Large intestine (tissue), 3 donors: ENCODE results near the gene CPNE9. TPM values are rescaled to one million over a fixed set of nuclear protein-coding genes. Genes with fewer than 3 reads are reported as not detected.

Source experiments
- DNase-seq, 2 donors: peaks; one replicate each; pipeline versions ENCODE4 v3.0.0 to v3.0.0-alpha.2; 2013
- H3K27ac ChIP-seq: one replicate; pipeline ENCODE4 v1.5.1; 2013; ENCODE audit warnings: low read length
- H3K27me3 ChIP-seq: 2 replicates; pipeline ENCODE4 v1.6.1; 2013; ENCODE audit warnings: low read length; ENCODE audit not compliant: control insufficient read depth, insufficient read depth
- H3K36me3 ChIP-seq: 2 replicates; pipeline ENCODE4 v1.6.1; 2013; ENCODE audit warnings: low read length; ENCODE audit not compliant: control insufficient read depth, insufficient read depth
- H3K4me1 ChIP-seq: one replicate; pipeline ENCODE4 v1.6.1; 2013; ENCODE audit warnings: low read length; ENCODE audit not compliant: control insufficient read depth, insufficient read depth
- H3K4me3 ChIP-seq: one replicate; pipeline ENCODE4 v1.5.1; 2013; ENCODE audit warnings: low read length
- H3K9me3 ChIP-seq: one replicate; pipeline ENCODE4 v1.6.1; 2013; ENCODE audit warnings: mild to moderate bottlenecking, low read depth, low read length, moderate library complexity; ENCODE audit not compliant: control insufficient read depth
- WGBS: methylation state at CpG from one replicate; pipeline ENCODE4 v1.1.5; 2013; ENCODE audit warnings: low lambda C conversion rate; ENCODE audit not compliant: insufficient coverage; 5-methylcytosine and 5-hydroxymethylcytosine counted together
- polyA plus RNA-seq: library from polyadenylated mRNA; unstranded; fragments of 120-200 nt; gene quantifications from one replicate; pipeline ENCODE4 v1.2.1, GENCODE V29; 2013

The CPNE9 gene
- polyA plus RNA-seq, 1 donor = 0.73 TPM

DNA sequence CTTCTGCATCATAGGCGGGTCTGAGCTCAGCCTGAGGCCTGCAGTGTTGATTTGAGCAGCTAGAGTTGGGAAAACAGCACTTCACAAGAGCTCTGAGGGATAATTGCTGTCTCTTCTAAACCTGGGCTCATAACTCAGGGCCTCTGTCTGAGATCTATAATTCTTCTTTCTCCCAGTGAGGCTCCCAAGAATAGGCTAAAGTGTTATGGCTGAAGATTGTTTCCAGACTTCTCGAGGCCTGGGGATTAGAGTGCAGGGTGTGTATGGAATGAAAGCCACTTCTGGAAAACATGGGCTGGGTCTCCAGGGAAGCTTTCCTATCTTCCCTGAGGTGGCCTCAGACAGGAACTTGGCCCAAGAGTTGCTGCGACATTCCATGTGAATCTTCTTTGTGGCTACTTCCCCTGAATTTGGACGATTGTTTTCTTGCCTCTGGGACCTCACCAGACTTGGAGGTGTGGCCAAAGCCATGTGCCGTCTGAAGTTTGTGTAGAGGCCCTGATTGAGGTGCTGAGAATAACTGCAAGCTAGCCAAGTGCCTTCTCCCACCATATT is 27.8 kb upstream of the CPNE9 start:
- Histone ChIP-seq H3K4me1 (peaks cover 21% of the 10 kb centered on the region), H3K4me3 (no peak overlapping the region), H3K27me3 (no peaks in the 10 kb centered on the region), H3K36me3 (peaks cover 89% of the 10 kb centered on the region), H3K9me3 (no peaks in the 10 kb centered on the region), H3K27ac (no peak overlapping the region)
- no peak for DNase-seq
- WGBS = no CpG with 5 or more reads among the region's 5 CpGs

DNA sequence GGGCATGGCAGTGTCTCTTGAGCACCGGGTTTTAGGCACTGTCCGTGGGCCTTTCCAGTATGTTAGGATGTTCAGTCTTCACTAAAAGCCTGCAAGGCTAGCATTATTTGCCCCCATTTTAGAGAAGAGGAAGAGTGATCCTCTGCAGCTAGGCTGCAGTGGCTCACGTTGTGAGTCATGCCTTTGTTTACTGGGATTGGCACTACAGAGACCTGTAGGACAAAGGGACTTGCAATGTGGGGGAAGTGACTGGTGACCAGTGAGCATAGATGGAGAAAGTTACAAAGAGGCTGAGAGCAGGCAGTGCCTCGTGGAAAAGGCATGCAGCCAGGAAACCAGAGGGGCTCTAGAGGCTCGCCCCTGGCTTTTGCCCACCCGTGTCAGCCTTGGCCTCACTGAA is 26.8 kb upstream of the CPNE9 start:
- H3K9me3 ChIP-seq = no peaks in the 10 kb centered on the region
- DNase-seq = no peak
- WGBS = no CpG with 5 or more reads among the region's 6 CpGs
- peaks cover 30% of the 10 kb centered on the region for H3K4me1 ChIP-seq
- no peaks in the 10 kb centered on the region for H3K27me3 ChIP-seq
- H3K27ac ChIP-seq = no peak overlapping the region
- no peak overlapping the region for H3K4me3 ChIP-seq
- peaks cover 86% of the 10 kb centered on the region for H3K36me3 ChIP-seq

- Histone ChIP-seq H3K4me1 (peaks cover 37% of the 10 kb centered on the region), H3K27ac (peak overlapping the region; percentile 64), H3K36me3 (peaks cover 79% of the 10 kb centered on the region), H3K4me3 (no peak overlapping the region), H3K27me3 (no peaks in the 10 kb centered on the region), H3K9me3 (no peaks in the 10 kb centered on the region)
- 80% methylated on average over 1 of the region's 3 CpGs for WGBS
- DNase-seq = no peak
These were observed 25.1 kb upstream of the CPNE9 start for GRCh38 chr3:9678493-9678892.

GRCh38 chr3:9679476-9680080 is 24.1 kb upstream of the CPNE9 start:
- WGBS = no CpG with 5 or more reads among the region's 6 CpGs
- Histone ChIP-seq H3K36me3 (peaks cover 80% of the 10 kb centered on the region), H3K27me3 (no peaks in the 10 kb centered on the region), H3K27ac (peak overlapping the region; percentile 64), H3K9me3 (no peaks in the 10 kb centered on the region), H3K4me3 (no peak overlapping the region), H3K4me1 (peaks cover 37% of the 10 kb centered on the region)
- DNase-seq = peak; percentile 42 to 75

DNA sequence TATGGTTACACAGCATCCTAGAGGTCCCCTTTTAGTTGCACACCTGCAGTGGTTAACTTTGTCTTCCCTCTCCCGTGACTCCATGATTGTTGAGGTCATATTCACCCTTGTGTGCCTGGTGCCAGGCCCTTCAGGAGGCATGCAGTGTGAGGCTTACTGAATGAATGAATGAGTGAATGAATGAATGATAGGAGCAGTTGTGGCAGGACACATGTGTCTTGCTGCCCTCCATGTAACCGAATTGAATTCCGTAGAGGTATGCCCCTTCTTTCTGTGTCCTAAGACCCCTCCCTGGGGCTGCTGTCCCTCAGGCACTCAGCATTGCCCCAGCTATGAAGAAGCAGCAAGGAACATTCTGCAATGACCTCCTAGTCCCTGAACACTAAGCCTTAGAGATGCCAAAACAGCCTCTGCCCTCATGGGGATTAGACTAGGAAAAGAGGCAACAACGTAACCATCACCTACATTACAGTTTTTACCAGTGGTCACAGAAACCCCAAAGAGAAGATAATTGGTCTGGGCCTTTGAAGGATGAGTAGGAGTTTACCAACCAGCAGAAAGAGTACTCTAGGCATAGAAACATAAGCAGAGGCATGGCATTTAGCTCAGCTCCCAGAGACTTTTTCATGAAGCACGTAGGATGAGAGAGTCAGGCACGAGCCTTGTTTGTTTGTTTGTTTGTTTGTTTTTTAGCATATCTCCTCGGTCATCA is 22.5 kb upstream of the CPNE9 start:
- 30% methylated on average over 2 of the region's 7 CpGs for WGBS
- Histone ChIP-seq H3K27ac (peak overlapping the region; percentile 67), H3K4me3 (no peak overlapping the region), H3K36me3 (peaks cover 86% of the 10 kb centered on the region), H3K4me1 (peaks cover 37% of the 10 kb centered on the region), H3K27me3 (no peaks in the 10 kb centered on the region), H3K9me3 (no peaks in the 10 kb centered on the region)
- no peak for DNase-seq

GRCh38 chr3:9681723-9682081 is 21.9 kb upstream of the CPNE9 start:
- DNase-seq = peak; percentile 78 to 91
- peak overlapping the region; percentile 67 for H3K27ac ChIP-seq
- peaks cover 87% of the 10 kb centered on the region for H3K36me3 ChIP-seq
- H3K4me3 ChIP-seq = no peak overlapping the region
- no peaks in the 10 kb centered on the region for H3K9me3 ChIP-seq
- H3K27me3 ChIP-seq = no peaks in the 10 kb centered on the region
- H3K4me1 ChIP-seq = peaks cover 37% of the 10 kb centered on the region
- WGBS = no CpG with 5 or more reads among the region's 6 CpGs

DNA sequence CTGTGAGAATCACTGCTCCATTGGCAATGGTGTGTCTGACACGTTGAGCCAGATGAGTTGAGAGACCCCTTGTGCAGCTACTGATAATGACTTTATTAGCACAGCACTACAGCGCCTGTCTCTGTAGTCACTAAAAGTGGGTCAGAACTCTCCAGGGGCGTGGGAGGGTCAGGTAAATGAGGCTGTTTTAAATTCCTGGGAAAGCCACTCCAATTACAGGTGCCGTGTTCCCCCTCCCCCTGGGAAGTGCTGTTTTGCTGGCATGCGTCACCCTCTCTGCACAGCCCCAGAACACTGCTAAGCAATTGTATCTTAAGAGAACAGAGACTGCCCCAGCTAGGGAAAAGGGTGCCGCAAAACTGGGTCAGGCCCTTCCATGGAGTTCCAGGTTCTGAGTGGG is 21.5 kb upstream of the CPNE9 start:
- Histone ChIP-seq H3K4me1 (peaks cover 37% of the 10 kb centered on the region), H3K9me3 (no peaks in the 10 kb centered on the region), H3K27ac (peak overlapping the region; percentile 67), H3K27me3 (no peaks in the 10 kb centered on the region), H3K4me3 (no peak overlapping the region), H3K36me3 (peaks cover 87% of the 10 kb centered on the region)
- no CpG with 5 or more reads among the region's 6 CpGs for WGBS
- no peak for DNase-seq

- H3K4me1 ChIP-seq = peaks cover 35% of the 10 kb centered on the region
- no peaks in the 10 kb centered on the region for H3K27me3 ChIP-seq
- no CpG with 5 or more reads among the region's 3 CpGs for WGBS
- peaks cover 87% of the 10 kb centered on the region for H3K36me3 ChIP-seq
- no peaks in the 10 kb centered on the region for H3K9me3 ChIP-seq
- no peak overlapping the region for H3K4me3 ChIP-seq
- no peak overlapping the region for H3K27ac ChIP-seq
- no peak for DNase-seq
These were observed 20.2 kb upstream of the CPNE9 start for GRCh38 chr3:9683426-9683825.

DNA sequence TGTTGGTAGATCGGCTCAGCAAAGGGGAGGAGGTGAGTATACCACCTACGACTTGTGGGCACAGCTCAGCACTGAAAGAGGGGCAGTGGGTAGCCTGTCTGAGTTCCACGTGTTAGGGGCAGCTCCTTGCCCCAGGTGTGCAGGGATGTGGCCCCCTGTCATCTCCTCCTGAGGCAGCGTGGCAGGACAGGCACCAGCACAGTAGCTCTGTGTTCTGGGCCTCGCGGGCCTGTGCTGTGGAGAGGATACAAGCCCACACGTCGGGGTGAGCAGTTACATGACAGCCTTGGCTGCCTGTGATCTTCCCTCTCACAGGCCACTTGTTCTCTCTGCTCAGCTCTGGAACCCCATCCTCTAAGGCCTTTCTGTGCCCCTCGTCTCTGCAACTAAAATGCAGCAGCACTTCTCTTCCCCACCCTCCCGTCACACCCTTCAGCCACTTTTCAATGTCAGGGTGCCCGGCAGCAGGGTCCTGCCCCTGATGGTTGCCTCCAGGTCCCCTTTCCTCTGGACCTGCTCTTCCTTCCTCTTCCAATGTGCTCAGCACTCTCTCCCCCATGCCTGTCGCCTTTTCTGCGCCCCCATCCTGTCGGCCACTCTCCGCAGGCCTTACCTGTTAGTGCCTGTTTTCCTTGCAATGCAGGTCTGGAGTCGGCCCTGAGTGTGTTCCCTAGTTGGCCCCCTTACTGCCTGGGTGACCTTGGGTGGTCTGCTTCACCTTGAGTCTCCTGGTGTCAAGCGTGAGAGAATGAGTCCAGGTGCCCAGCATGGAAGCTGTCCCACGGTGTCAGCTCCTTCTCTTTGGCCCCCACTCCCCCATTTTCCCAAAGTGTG is 18.2 kb upstream of the CPNE9 start:
- Histone ChIP-seq H3K4me1 (peaks cover 18% of the 10 kb centered on the region), H3K27me3 (no peaks in the 10 kb centered on the region), H3K4me3 (no peak overlapping the region), H3K27ac (no peak overlapping the region), H3K9me3 (no peaks in the 10 kb centered on the region), H3K36me3 (peaks cover 87% of the 10 kb centered on the region)
- no peak for DNase-seq
- WGBS = 100% methylated on average over 1 of the region's 18 CpGs

DNA sequence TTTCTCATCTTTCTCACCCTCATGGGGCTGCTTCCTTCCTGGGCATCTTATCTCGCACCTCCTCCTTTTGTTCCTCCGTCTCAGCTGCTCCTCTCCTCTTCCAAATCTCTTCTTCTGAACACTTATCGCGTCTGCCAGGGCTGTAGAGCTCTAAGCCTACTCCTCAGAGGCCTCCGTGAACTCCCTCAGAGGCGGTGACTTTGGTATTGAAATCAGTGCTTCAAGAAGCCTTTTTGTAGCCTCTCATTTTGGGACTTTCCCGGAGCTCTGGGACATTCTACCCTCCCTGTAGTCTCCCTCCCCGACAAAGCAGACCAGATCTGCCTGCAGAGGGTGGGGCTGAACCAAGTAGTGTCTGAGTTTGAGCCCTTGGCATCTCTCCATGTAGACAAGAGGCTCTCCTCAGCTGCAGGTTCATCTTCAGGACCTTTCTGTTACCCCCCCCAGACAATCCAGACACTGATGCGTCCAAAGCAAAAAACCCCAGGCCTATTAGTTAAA is 17.5 kb upstream of the CPNE9 start:
- no peak for DNase-seq
- 92% methylated on average over 2 of the region's 9 CpGs for WGBS
- Histone ChIP-seq H3K27ac (no peak overlapping the region), H3K27me3 (no peaks in the 10 kb centered on the region), H3K9me3 (no peaks in the 10 kb centered on the region), H3K4me1 (peaks cover 13% of the 10 kb centered on the region), H3K36me3 (peaks cover 88% of the 10 kb centered on the region), H3K4me3 (no peak overlapping the region)
